Measurements from ENCODE around the gene CLEC10A. TPM values are rescaled to one million over a fixed set of nuclear protein-coding genes. Genes with fewer than 3 reads are reported as not detected.
"Not testable (repeated sequence)": the region's sequence is repeated elsewhere in the genome, so short reads cannot be mapped to it uniquely, and the experiment has no call there.

CLEC10A gene
- total RNA-seq = 1 to 10 TPM in 1 of 2 donors, under 1 TPM in 1; 0.96 to 9.7 TPM

- Histone ChIP-seq H3K4me1 (no peaks in the 10 kb centered on the region), H3K36me3 (no peaks in the 10 kb centered on the region), H3K27ac (no peak within 1 kb of the TSS), H3K9me3 (no peaks in the 10 kb centered on the region), H3K4me3 (no peak within 1 kb of the TSS), H3K9ac (ENCODE audit: low read depth in 2 of 2, low read length in 2 of 2) (peak within 1 kb of the TSS in 1 of 2 donors; percentile 12), H3K27me3 (no peaks in the 10 kb centered on the region)
- no peak for DNase-seq
- intact Hi-C loops (cut with DNase I) = no loop called here
- TF ChIP-seq, protein P1, sequence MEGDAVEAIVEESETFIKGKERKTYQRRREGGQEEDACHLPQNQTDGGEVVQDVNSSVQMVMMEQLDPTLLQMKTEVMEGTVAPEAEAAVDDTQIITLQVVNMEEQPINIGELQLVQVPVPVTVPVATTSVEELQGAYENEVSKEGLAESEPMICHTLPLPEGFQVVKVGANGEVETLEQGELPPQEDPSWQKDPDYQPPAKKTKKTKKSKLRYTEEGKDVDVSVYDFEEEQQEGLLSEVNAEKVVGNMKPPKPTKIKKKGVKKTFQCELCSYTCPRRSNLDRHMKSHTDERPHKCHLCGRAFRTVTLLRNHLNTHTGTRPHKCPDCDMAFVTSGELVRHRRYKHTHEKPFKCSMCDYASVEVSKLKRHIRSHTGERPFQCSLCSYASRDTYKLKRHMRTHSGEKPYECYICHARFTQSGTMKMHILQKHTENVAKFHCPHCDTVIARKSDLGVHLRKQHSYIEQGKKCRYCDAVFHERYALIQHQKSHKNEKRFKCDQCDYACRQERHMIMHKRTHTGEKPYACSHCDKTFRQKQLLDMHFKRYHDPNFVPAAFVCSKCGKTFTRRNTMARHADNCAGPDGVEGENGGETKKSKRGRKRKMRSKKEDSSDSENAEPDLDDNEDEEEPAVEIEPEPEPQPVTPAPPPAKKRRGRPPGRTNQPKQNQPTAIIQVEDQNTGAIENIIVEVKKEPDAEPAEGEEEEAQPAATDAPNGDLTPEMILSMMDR (IDR thresholded peaks at IDR 0.05) = no peak
These were observed at the start of gene CLEC10A for GRCh38 chr17:7079581-7080455. Gene CLEC10A, minus strand, starts transcription at chr17:7080251. Its CDS starts 1,439 bp downstream, at chr17:7078812.

DNA sequence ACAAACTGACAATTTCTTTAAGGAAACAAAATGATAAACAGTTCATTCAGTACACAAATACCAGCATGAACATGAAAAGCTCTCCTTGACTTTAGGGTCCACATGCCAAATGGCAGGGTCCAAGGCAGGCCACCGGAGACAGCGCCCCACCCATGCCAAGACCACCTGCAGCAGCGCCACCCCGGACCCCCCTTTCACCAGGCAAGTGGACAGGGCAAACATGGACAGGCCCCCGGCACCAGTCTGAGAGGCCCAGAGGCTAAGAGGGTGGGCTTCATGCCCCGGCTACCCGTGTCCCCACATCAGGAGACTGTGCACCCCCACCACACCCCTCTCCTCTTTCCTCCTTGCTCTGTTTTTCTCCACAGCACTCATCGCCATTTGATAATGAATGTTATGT lies 49.3 kb upstream of the CLEC10A start:
- Histone ChIP-seq H3K27me3 (no peaks in the 10 kb centered on the region), H3K9ac (ENCODE audit: low read depth in 2 of 2, low read length in 2 of 2) (no peak overlapping the region), H3K4me3 (no peak overlapping the region), H3K27ac (no peak overlapping the region), H3K9me3 (no peaks in the 10 kb centered on the region), H3K36me3 (no peaks in the 10 kb centered on the region), H3K4me1 (no peaks in the 10 kb centered on the region)
- no peak for DNase-seq
- intact Hi-C loops (cut with DNase I) = no loop called here
- TF ChIP-seq, protein P1 (IDR thresholded peaks at IDR 0.05) = no peak

GRCh38 chr17:7128160-7128559 lies 48.1 kb upstream of the CLEC10A start:
- Histone ChIP-seq H3K9ac (ENCODE audit: low read depth in 2 of 2, low read length in 2 of 2) (no peak overlapping the region), H3K4me3 (no peak overlapping the region), H3K9me3 (no peaks in the 10 kb centered on the region), H3K36me3 (no peaks in the 10 kb centered on the region), H3K4me1 (no peaks in the 10 kb centered on the region), H3K27ac (no peak overlapping the region), H3K27me3 (no peaks in the 10 kb centered on the region)
- DNase-seq = no peak
- intact Hi-C loops (cut with DNase I) = no loop called here
- TF ChIP-seq, protein P1 (IDR thresholded peaks at IDR 0.05) = no peak

GRCh38 chr17:7127501-7127900 lies 47.5 kb upstream of the CLEC10A start:
- H3K27me3 ChIP-seq; H3K27ac ChIP-seq; H3K9me3 ChIP-seq; H3K4me1 ChIP-seq; intact Hi-C loops (cut with DNase I); H3K9ac ChIP-seq (ENCODE audit: low read depth in 2 of 2, low read length in 2 of 2); H3K4me3 ChIP-seq; DNase-seq; H3K36me3 ChIP-seq: not testable (repeated sequence)

DNA sequence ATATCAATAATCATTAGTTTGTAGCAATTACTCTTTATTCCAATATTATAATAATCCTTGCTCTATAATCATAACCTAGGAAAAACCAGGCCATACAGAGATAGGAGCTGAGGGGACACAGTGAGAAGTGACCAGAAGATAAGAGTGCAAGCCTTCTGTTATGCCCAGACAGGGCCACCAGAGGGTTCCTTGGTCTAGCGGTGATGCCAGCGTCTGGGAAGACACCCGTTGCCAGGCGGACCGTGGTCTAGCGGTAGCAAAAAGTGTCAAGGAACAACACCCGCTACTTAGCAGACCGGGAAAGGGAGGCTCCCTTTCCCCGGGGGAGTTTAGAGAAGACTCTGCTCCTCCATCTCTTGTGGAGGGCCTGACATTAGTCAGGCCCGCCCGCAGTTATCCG lies 46.3 kb upstream of the CLEC10A start:
- H3K4me1 ChIP-seq; H3K4me3 ChIP-seq; H3K9ac ChIP-seq (ENCODE audit: low read depth in 2 of 2, low read length in 2 of 2); H3K27me3 ChIP-seq; intact Hi-C loops (cut with DNase I); DNase-seq; H3K27ac ChIP-seq; H3K9me3 ChIP-seq; H3K36me3 ChIP-seq: not testable (repeated sequence)

DNA sequence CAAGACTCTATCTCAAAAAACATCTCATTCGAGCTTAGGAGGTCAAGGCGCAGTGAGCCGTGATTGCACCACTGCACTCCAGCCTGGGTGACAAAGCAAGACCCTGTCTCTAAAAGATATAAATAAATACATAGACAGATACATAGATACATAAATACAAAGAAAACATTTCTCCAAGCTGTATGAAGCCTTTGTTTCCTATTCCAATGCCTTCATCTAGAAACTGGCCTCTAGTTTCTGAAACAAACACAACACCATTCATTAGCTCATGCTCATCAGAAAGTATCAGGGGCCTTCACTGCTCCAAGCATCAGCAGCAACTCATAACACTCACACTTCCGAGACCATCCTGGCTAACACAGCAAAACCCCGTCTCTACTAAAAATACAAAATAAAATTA lies 44.9 kb upstream of the CLEC10A start:
- Histone ChIP-seq H3K36me3 (no peaks in the 10 kb centered on the region), H3K9me3 (no peaks in the 10 kb centered on the region), H3K4me3 (no peak overlapping the region), H3K27ac (no peak overlapping the region), H3K27me3 (no peaks in the 10 kb centered on the region), H3K4me1 (no peaks in the 10 kb centered on the region), H3K9ac (ENCODE audit: low read depth in 2 of 2, low read length in 2 of 2) (no peak overlapping the region)
- no peak for DNase-seq
- intact Hi-C loops (cut with DNase I) = no loop called here
- TF ChIP-seq, protein P1 (IDR thresholded peaks at IDR 0.05) = no peak
